Iris pigment epithelial cell (primary cell): ENCODE results near the gene PHF21A.
A peak's percentile ranks its signal among the peaks of the same experiment; 100 is the strongest.
"Not testable (repeated sequence)": the region's sequence is repeated elsewhere in the genome, so short reads cannot be mapped to it uniquely, and the experiment has no call there.

Experiments
- DNase-seq: peaks from one replicate; pipeline ENCODE4 v3.0.0-alpha.2; 2011; ENCODE audit warnings: low read depth

PHF21A gene

GRCh38 chr11:46036009-46036408 lies 85.2 kb downstream of the PHF21A start:
- no peak for DNase-seq

GRCh38 chr11:46034041-46034440 lies 87.2 kb downstream of the PHF21A start:
- DNase-seq = no peak

GRCh38 chr11:46026606-46027293 lies 94.5 kb downstream of the PHF21A start:
- peak; percentile 52 for DNase-seq

GRCh38 chr11:46020084-46020599 lies 101.1 kb downstream of the PHF21A start:
- DNase-seq = no peak

GRCh38 chr11:46018651-46019050 lies 102.6 kb downstream of the PHF21A start:
- no peak for DNase-seq

GRCh38 chr11:46017341-46017740 lies 103.9 kb downstream of the PHF21A start:
- no peak for DNase-seq

- peak; percentile 33 for DNase-seq
Observed at GRCh38 chr11:46015941-46016340, 105.3 kb downstream of the PHF21A start.

GRCh38 chr11:46014168-46014567 lies 107.1 kb downstream of the PHF21A start:
- DNase-seq = not testable (repeated sequence)

GRCh38 chr11:46012185-46012584 lies 109.1 kb downstream of the PHF21A start:
- no peak for DNase-seq

GRCh38 chr11:46010100-46010499 lies 111.2 kb downstream of the PHF21A start:
- DNase-seq = no peak

GRCh38 chr11:46009647-46010046 lies 111.6 kb downstream of the PHF21A start:
- no peak for DNase-seq

- peak; percentile 77 for DNase-seq
Observed at GRCh38 chr11:46006418-46007070, 114.7 kb downstream of the PHF21A start.

- DNase-seq = peak; percentile 34
Observed at GRCh38 chr11:46003572-46003971, 117.7 kb downstream of the PHF21A start.

- no peak for DNase-seq
Observed at GRCh38 chr11:46002189-46002588, 119.1 kb downstream of the PHF21A start.

GRCh38 chr11:46001448-46001914 lies 119.8 kb downstream of the PHF21A start:
- DNase-seq = peak; percentile 74

- DNase-seq = no peak
Observed at GRCh38 chr11:45997599-45997998, 123.7 kb downstream of the PHF21A start.

- no peak for DNase-seq
Observed at GRCh38 chr11:45995342-45995734, 125.9 kb downstream of the PHF21A start.

- peak; percentile 59 for DNase-seq
Observed at GRCh38 chr11:45994371-45995341, 126.6 kb downstream of the PHF21A start.

- DNase-seq = peak; percentile 17
Observed at GRCh38 chr11:45993531-45994001, 127.7 kb downstream of the PHF21A start.

- no peak for DNase-seq
Observed at GRCh38 chr11:45988921-45989320, 132.3 kb downstream of the PHF21A start.

GRCh38 chr11:45985212-45985611 lies 136.0 kb downstream of the PHF21A start:
- no peak for DNase-seq

- no peak for DNase-seq
Observed at GRCh38 chr11:45984192-45984591, 137.1 kb downstream of the PHF21A start.
